Omental fat pad (tissue), 4 donors: ENCODE results near the gene APBB1IP. TPM values are rescaled to one million over a fixed set of nuclear protein-coding genes. Genes with fewer than 3 reads are reported as not detected.

Source experiments
- ATAC-seq: fragments of 150-250 bp; one replicate; pipeline ENCODE4 v1.9.1; 2016; ENCODE audit warnings: mild to moderate bottlenecking, moderate library complexity; ENCODE audit not compliant: low FRiP score
- DNase-seq: peaks from one replicate; pipeline ENCODE4 v3.0.0-alpha.2; 2019; ENCODE audit warnings: low spot score
- total RNA-seq, 4 donors: library from RNA; depleted of rRNA; stranded (reverse); fragments of >200 nt; gene quantifications; one replicate each; pipeline ENCODE4 v1.1.0, GENCODE V29; 2016
- TF ChIP-seq, protein P1 (sequence below), 3 donors: fragments of 450-650 bp; IDR thresholded peaks; one replicate each; pipeline ENCODE4 v1.5.1; 2016 to 2017; ENCODE audit warnings: antibody characterized with exemption in 3 of 3, mild to moderate bottlenecking in 3 of 3, moderate library complexity in 2 of 3

Gene APBB1IP
- total RNA-seq, 4 donors from 2014 or later, result 8.5 to 23.5 (median 20.5) TPM

DNA sequence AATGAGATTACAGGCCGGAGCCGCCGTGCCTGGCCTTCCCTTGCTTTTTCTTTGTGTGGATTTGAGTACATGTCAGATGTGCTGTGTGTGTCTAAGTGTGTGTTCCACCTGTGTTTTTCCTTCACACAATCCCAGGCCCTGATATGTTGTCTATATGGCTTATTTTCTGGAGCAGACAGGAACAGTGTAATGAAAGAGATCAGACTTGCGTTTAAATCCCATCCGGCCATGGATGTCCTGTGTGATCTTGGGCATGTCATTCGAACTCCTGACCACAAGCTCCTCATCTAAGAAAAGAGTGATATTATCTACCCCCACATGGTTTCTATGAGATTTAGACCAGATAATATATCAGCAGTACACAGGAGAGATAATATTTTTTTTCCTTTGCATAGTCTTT lies 37.2 kb downstream of the APBB1IP start:
- no peak for DNase-seq
- ATAC-seq, result no peak
- TF ChIP-seq, protein P1, sequence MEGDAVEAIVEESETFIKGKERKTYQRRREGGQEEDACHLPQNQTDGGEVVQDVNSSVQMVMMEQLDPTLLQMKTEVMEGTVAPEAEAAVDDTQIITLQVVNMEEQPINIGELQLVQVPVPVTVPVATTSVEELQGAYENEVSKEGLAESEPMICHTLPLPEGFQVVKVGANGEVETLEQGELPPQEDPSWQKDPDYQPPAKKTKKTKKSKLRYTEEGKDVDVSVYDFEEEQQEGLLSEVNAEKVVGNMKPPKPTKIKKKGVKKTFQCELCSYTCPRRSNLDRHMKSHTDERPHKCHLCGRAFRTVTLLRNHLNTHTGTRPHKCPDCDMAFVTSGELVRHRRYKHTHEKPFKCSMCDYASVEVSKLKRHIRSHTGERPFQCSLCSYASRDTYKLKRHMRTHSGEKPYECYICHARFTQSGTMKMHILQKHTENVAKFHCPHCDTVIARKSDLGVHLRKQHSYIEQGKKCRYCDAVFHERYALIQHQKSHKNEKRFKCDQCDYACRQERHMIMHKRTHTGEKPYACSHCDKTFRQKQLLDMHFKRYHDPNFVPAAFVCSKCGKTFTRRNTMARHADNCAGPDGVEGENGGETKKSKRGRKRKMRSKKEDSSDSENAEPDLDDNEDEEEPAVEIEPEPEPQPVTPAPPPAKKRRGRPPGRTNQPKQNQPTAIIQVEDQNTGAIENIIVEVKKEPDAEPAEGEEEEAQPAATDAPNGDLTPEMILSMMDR (IDR thresholded peaks at IDR 0.05), result no peak

DNA sequence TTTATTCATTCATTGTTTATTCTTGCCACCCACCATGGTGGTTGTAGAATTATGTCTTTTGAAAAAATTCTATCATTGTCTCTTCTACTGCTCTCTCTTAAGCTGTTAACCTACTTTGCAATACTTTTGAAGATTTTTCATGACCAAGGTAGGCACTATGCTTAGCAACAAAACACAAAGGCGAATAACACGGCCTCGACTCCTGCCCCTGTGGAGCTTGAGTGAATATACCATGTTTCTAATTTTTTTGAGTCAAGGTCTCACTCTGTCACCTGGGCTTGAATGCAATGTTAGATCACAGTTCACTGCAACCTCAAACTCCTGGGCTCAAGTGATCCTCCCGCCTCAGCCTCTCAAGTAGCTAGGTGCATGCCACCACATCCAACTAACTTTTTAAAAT lies 39.4 kb downstream of the APBB1IP start:
- TF ChIP-seq, protein P1 (IDR thresholded peaks at IDR 0.05), result no peak
- no peak for DNase-seq
- ATAC-seq, result no peak

DNA sequence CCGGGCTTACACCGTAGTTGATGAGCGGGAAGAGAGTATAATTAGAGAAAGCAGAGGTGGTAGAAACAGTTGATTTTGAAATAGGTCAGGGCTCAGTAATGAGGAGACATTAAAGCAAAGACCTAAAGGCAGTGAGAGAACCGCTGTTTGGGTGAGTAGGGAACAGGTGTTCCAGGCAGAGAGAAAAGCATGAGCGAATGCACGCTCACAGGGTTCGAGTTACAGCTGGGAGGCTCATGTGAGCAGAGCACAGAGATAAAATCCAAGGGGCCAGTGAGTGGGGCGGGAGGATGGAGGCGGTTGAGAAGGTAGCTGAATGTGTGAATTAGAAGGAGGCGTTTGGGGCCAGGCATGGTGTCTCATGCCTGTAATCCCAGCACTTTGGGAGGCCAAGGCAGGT lies 39.9 kb downstream of the APBB1IP start:
- no peak for ATAC-seq
- TF ChIP-seq, protein P1 (IDR thresholded peaks at IDR 0.05), result no peak
- no peak for DNase-seq

DNA sequence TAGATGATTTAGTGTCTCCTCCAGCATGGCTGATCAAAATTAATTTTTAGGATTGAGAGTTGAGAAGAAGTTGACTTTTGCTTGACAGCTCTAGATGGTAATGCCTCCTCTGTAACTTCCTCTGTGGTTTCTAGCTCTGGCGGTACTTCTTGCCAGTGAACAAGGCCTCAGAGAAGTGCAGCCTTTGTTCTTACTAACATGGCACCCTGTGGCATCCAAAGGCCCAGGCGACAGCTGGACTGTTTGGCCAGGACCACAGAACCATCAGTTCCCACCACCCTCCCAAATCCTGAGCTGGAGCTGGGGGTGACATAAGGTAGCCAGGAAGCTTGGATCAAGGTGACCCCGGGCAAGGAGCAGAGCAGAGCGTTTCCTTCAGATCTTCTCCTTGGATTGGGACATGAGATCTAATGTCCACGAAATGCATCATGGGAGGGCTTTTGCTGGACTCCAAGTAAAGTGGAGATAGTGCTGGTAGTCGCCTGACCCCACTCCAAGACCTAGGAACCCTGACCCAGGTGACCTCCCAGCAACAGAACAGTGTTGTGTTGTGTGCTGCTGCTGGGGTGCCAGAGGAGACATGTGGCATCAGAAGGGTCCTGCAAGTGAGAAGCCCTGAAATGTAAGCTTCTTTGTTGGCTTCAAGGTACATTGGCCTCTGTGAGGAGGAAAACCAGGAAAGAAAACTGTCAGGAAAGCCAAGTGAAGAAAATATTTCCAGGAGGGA lies 41.8 kb downstream of the APBB1IP start:
- TF ChIP-seq, protein P1 (IDR thresholded peaks at IDR 0.05), result no peak
- no peak for ATAC-seq
- no peak for DNase-seq

DNA sequence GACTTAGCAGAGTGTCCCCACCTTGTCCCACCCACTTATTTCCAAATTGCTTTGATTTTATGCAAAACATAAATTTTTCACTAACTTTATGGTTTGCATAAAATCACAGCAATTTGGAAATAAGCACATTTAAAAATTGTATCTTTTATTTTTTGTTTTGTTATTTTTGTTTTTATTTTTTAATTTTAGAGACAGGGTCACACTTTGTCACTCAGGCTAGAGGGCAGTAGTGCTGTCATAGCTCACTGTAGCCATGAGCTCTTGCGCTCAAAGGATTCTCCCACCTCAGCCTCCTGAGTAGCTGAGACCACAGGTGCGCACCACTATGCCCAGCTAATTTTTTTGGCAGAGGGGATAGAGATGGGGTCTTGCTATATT lies 43.2 kb downstream of the APBB1IP start:
- ATAC-seq (no peak), DNase-seq (no peak)
- TF ChIP-seq, protein P1 (IDR thresholded peaks at IDR 0.05), result no peak

DNA sequence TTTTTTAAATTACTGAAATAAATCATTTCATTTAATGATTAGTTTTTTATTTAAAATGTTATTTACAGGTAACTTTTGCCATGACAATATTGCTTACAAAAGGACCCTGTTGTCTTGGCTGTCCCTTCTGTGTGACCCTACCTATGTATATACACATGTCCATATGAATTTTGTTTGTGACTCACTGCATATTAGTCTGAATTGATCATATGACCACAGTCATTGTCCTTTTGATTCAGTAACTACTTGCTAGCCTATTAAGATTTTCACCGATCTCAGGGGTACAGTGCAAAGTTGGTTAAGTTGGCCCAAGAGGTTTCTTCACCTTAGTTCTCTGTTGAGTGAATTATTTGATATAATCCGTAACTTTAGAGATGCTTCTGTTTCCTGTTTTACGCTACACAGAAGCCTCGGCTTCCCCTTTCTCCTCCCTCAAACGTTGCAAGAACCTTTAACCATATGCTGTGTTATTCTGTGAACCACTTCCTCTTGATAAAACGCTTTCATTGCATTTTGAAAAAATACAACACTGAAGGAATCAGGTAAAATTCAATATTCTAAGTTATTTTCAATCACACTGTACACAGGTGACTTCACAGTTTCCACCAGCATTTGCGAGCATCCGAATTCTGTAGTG lies 43.9 kb downstream of the APBB1IP start:
- ATAC-seq, result no peak
- no peak for DNase-seq
- TF ChIP-seq, protein P1 (IDR thresholded peaks at IDR 0.05), result no peak

DNA sequence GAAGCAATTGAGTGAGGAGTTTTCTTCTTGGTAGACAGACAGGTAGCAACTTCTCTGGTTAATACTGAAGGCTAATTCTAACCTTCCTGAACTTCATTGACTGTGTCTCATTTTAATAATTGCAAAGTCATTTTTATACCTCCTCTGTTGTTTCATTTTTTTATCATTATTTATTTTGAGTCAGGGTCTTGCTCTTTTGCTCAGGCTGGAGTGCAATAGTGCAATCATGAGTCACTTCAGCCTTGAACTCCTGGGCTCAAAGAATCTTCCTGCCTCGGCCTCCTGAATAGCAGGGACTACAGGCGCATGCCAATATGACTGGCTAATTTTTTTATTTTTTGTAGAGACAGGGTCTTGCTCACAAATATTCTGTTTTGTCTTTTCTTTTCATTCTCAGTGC lies 45.4 kb downstream of the APBB1IP start:
- DNase-seq (no peak), ATAC-seq (no peak)
- TF ChIP-seq, protein P1 (IDR thresholded peaks at IDR 0.05), result no peak
